PFSK-1 (cell line): ENCODE results near the gene SMC3.

Source experiments
- FOXP2 ChIP-seq: optimal IDR thresholded peaks from 2 replicates; pipeline ENCODE3; 2011; ENCODE audit warnings: borderline replicate concordance, control low read depth, inconsistent platforms; ENCODE audit not compliant: insufficient read depth; ENCODE audit errors: extremely low read length, extremely low read depth
- POLR2AphosphoS5 ChIP-seq: IDR thresholded peaks from 2 replicates; pipeline ENCODE4 v1.6.1; 2012; ENCODE audit warnings: low read depth, mild to moderate bottlenecking, control low read depth, low read length, moderate library complexity
- REST ChIP-seq, 2 experiments: IDR thresholded peaks; 2 replicates each; pipeline versions ENCODE4 v1.6.1 to v1.8.0; 2011 to 2012; ENCODE audit warnings: low read depth in 2 of 2, low read length in 2 of 2, control low read depth in 1 of 2, inconsistent platforms in 1 of 2, mild to moderate bottlenecking in 1 of 2, moderate library complexity in 1 of 2; ENCODE audit not compliant: insufficient read depth in 1 of 2
- SIN3A ChIP-seq: IDR thresholded peaks from 2 replicates; pipeline ENCODE4 v1.6.1; 2012; ENCODE audit warnings: mild to moderate bottlenecking, low read length, moderate library complexity, borderline replicate concordance; ENCODE audit not compliant: insufficient read depth
- TAF1 ChIP-seq: IDR thresholded peaks from 2 replicates; pipeline ENCODE4 v1.6.1; 2012; ENCODE audit warnings: low read length, control low read depth, borderline replicate concordance; ENCODE audit not compliant: insufficient read depth

The SMC3 gene

GRCh38 chr10:110568055-110568735, 700 bp downstream of the SMC3 start:
- no peak for TF ChIP-seq REST (IDR thresholded peaks at IDR 0.05; ENCODE audit: insufficient read depth in 1 of 2, low read depth in 2 of 2, low read length in 2 of 2)
- no peak; the same call in 1 of the 2 replicates for TF ChIP-seq SIN3A

GRCh38 chr10:110569122-110569521, 1.6 kb downstream of the SMC3 start:
- no peak for TF ChIP-seq REST (IDR thresholded peaks at IDR 0.05; ENCODE audit: insufficient read depth in 1 of 2, low read depth in 2 of 2, low read length in 2 of 2)
- TF ChIP-seq POLR2AphosphoS5 = no peak
- no peak for TF ChIP-seq FOXP2
- no peak for TF ChIP-seq SIN3A
- no peak for TF ChIP-seq TAF1

GRCh38 chr10:110569736-110570135, 2.2 kb downstream of the SMC3 start:
- TF ChIP-seq SIN3A = no peak
- no peak for TF ChIP-seq REST (IDR thresholded peaks at IDR 0.05; ENCODE audit: insufficient read depth in 1 of 2, low read depth in 2 of 2, low read length in 2 of 2)
- no peak for TF ChIP-seq TAF1

GRCh38 chr10:110571093-110571743, 3.7 kb downstream of the SMC3 start:
- TF ChIP-seq FOXP2 (no peak), SIN3A (no peak), POLR2AphosphoS5 (no peak), TAF1 (no peak), REST (IDR thresholded peaks at IDR 0.05; ENCODE audit: insufficient read depth in 1 of 2, low read depth in 2 of 2, low read length in 2 of 2) (no peak)

- no peak for TF ChIP-seq POLR2AphosphoS5
- TF ChIP-seq TAF1 = no peak
- no peak for TF ChIP-seq FOXP2
- TF ChIP-seq SIN3A = no peak
- TF ChIP-seq REST (IDR thresholded peaks at IDR 0.05; ENCODE audit: insufficient read depth in 1 of 2, low read depth in 2 of 2, low read length in 2 of 2) = no peak
Observed at GRCh38 chr10:110572862-110573261, 5.4 kb downstream of the SMC3 start.
